ENCODE results near the gene MAGEB4.

DNA sequence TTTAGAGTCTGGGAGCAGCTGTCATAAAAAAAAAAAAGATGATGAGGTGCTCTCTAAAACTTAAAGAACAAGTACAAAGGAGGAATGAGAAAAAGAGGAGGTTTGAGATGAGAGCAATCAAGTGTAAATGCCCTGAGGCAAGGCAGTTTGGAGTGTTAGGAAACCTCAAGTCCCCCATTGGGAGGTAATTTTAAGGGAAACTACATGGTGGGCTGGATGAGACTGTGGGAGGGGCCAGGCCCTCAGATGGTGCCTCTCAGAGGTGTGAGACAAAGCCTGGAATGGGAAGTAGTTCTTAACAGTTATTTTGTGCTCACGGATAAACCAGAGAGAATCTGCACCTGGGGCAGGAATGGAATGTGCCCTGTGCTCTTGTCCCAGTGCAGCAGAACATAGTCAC is 13.3 kb upstream of the MAGEB4 start:
- TF ChIP-seq, protein P1, sequence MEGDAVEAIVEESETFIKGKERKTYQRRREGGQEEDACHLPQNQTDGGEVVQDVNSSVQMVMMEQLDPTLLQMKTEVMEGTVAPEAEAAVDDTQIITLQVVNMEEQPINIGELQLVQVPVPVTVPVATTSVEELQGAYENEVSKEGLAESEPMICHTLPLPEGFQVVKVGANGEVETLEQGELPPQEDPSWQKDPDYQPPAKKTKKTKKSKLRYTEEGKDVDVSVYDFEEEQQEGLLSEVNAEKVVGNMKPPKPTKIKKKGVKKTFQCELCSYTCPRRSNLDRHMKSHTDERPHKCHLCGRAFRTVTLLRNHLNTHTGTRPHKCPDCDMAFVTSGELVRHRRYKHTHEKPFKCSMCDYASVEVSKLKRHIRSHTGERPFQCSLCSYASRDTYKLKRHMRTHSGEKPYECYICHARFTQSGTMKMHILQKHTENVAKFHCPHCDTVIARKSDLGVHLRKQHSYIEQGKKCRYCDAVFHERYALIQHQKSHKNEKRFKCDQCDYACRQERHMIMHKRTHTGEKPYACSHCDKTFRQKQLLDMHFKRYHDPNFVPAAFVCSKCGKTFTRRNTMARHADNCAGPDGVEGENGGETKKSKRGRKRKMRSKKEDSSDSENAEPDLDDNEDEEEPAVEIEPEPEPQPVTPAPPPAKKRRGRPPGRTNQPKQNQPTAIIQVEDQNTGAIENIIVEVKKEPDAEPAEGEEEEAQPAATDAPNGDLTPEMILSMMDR (conservative IDR thresholded peaks at IDR 0.05; ENCODE audit: low read depth, low read length): no peak
- TF ChIP-seq POLR2A (IDR thresholded peaks at IDR 0.05; ENCODE audit: low read depth, low read length): no peak
- TF ChIP-seq CEBPB (IDR thresholded peaks at IDR 0.05; ENCODE audit: low read depth, low read length): no peak

Measured in IMR-90 (cell line).